Prostate gland (tissue), 2 donors: Measurements from ENCODE around the gene CCDC63.

Source experiments
- CTCF ChIP-seq, 4 experiments: fragments of 200-600 bp in 2 of 4; fragments of 450-650 bp in 2 of 4; sonication (generic) in 2 of 4; IDR thresholded peaks; 1 replicate in 3 of 4; 2 replicates in 1 of 4; pipeline ENCODE4 v1.5.1; 2016 to 2019; ENCODE audit warnings: antibody characterized with exemption in 4 of 4, mild to moderate bottlenecking in 2 of 4, moderate library complexity in 2 of 4
- POLR2A ChIP-seq: fragments of 450-650 bp; IDR thresholded peaks from one replicate; pipeline ENCODE4 v1.6.1; 2016; ENCODE audit warnings: antibody characterized with exemption, mild to moderate bottlenecking

- TF ChIP-seq POLR2A (no peak), CTCF (IDR thresholded peaks at IDR 0.05) (no peak)
Measured at GRCh38 chr12:110880651-110881050, 33.9 kb downstream of the CCDC63 start.
